ENCODE measurements around the gene MEF2B.
A peak's percentile ranks its signal among the peaks of the same experiment; 100 is the strongest.

Gene MEF2B

GRCh38 chr19:19206938-19207337 is 36.9 kb upstream of the MEF2B start:
- DNase-seq, result no peak
- no peak for TF ChIP-seq CTCF (IDR thresholded peaks at IDR 0.05; ENCODE audit: low read depth, low read length)
- H3K27me3 ChIP-seq (ENCODE audit: insufficient read depth, low read depth, severe bottlenecking), result no peaks in the 10 kb centered on the region
- H3K36me3 ChIP-seq, result peaks cover 9% of the 10 kb centered on the region
- H3K27ac ChIP-seq, result no peak overlapping the region
- H3K9me3 ChIP-seq (ENCODE audit: severe bottlenecking), result no peaks in the 10 kb centered on the region
- H3K4me3 ChIP-seq (ENCODE audit: low read depth, low read length), result no peak overlapping the region

GRCh38 chr19:19205416-19206410 is 35.6 kb upstream of the MEF2B start:
- TF ChIP-seq CTCF (IDR thresholded peaks at IDR 0.05; ENCODE audit: low read depth, low read length), result no peak
- Histone ChIP-seq H3K27ac (no peak overlapping the region), H3K9me3 (ENCODE audit: severe bottlenecking) (no peaks in the 10 kb centered on the region), H3K27me3 (ENCODE audit: insufficient read depth, low read depth, severe bottlenecking) (no peaks in the 10 kb centered on the region), H3K36me3 (peaks cover 19% of the 10 kb centered on the region), H3K4me3 (ENCODE audit: low read depth, low read length) (no peak overlapping the region)
- no peak for DNase-seq

GRCh38 chr19:19204181-19204580 is 34.1 kb upstream of the MEF2B start:
- Histone ChIP-seq H3K36me3 (peaks cover 25% of the 10 kb centered on the region), H3K27me3 (ENCODE audit: insufficient read depth, low read depth, severe bottlenecking) (no peaks in the 10 kb centered on the region), H3K4me3 (ENCODE audit: low read depth, low read length) (no peak overlapping the region), H3K27ac (no peak overlapping the region), H3K9me3 (ENCODE audit: severe bottlenecking) (no peaks in the 10 kb centered on the region)
- DNase-seq, result no peak
- TF ChIP-seq CTCF (IDR thresholded peaks at IDR 0.05; ENCODE audit: low read depth, low read length), result no peak

- no peak for TF ChIP-seq CTCF (IDR thresholded peaks at IDR 0.05; ENCODE audit: low read depth, low read length)
Measured at GRCh38 chr19:19203012-19203856, 33.2 kb upstream of the MEF2B start, which contains the start of gene NR2C2AP. Gene NR2C2AP, minus strand, starts transcription at chr19:19203414. Its CDS starts 354 bp downstream, at chr19:19203060.

GRCh38 chr19:19202707-19203011 is 32.6 kb upstream of the MEF2B start:
- Histone ChIP-seq H3K36me3 (peaks cover 36% of the 10 kb centered on the region), H3K4me3 (ENCODE audit: low read depth, low read length) (peak overlapping the region; percentile 88), H3K27me3 (ENCODE audit: insufficient read depth, low read depth, severe bottlenecking) (no peaks in the 10 kb centered on the region), H3K9me3 (ENCODE audit: severe bottlenecking) (no peaks in the 10 kb centered on the region), H3K27ac (peak overlapping the region; percentile 73)
- no peak for TF ChIP-seq CTCF (IDR thresholded peaks at IDR 0.05; ENCODE audit: low read depth, low read length)
- DNase-seq, result no peak

More at GRCh38 chr19:19203012-19203856, 33.2 kb upstream of the MEF2B start, which contains the start of gene NR2C2AP:
- Histone ChIP-seq H3K4me3 (ENCODE audit: low read depth, low read length) (peak within 1 kb of the TSS; percentile 88), H3K27ac (peak within 1 kb of the TSS; percentile 73), H3K36me3 (peaks cover 33% of the 10 kb centered on the region), H3K9me3 (ENCODE audit: severe bottlenecking) (no peaks in the 10 kb centered on the region), H3K27me3 (ENCODE audit: insufficient read depth, low read depth, severe bottlenecking) (no peaks in the 10 kb centered on the region)
- DNase-seq, result peak; percentile 92

Data from WERI-Rb-1 (cell line).